Upper lobe of left lung (tissue), 4 donors: Measurements from ENCODE around the gene CTDSPL2.

Source experiments
- EP300 ChIP-seq, 4 donors: sonication (generic); formaldehyde crosslinking; IDR thresholded peaks; one replicate each; pipeline ENCODE4 v1.5.1; 2017; ENCODE audit warnings: antibody characterized with exemption in 4 of 4, control low read depth in 2 of 4
- POLR2A ChIP-seq, 4 donors: fragments of 450-650 bp; IDR thresholded peaks; one replicate each; pipeline ENCODE4 v1.5.1; 2016 to 2017; ENCODE audit warnings: antibody characterized with exemption in 4 of 4, mild to moderate bottlenecking in 2 of 4
- TF ChIP-seq, protein P1 (sequence below), 6 experiments: fragments of 450-650 bp in 4 of 6; fragments of 200-600 bp in 2 of 6; sonication (generic) in 2 of 6; IDR thresholded peaks; one replicate each; pipeline ENCODE4 v1.5.1; 2016 to 2019; ENCODE audit warnings: antibody characterized with exemption in 6 of 6

DNA sequence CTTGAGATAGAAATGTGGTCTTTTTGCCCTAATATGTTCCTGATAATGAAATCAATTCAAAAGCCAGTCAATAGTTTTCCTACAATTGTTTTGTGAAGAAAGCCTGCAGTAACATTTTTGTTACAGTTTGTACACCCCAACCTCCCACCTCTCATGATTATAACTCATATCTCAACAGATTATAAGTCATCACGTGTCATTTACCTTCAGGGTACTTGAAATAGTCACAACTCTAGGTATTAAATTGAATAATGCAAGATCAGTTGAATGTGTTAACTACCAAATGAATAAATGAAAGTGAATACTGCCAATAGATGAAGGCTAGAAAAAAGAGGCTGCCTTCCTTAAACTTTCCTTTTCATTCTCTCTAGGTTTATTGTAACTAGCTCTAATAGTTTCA is 32.9 kb upstream of the CTDSPL2 start:
- TF ChIP-seq, protein P1, sequence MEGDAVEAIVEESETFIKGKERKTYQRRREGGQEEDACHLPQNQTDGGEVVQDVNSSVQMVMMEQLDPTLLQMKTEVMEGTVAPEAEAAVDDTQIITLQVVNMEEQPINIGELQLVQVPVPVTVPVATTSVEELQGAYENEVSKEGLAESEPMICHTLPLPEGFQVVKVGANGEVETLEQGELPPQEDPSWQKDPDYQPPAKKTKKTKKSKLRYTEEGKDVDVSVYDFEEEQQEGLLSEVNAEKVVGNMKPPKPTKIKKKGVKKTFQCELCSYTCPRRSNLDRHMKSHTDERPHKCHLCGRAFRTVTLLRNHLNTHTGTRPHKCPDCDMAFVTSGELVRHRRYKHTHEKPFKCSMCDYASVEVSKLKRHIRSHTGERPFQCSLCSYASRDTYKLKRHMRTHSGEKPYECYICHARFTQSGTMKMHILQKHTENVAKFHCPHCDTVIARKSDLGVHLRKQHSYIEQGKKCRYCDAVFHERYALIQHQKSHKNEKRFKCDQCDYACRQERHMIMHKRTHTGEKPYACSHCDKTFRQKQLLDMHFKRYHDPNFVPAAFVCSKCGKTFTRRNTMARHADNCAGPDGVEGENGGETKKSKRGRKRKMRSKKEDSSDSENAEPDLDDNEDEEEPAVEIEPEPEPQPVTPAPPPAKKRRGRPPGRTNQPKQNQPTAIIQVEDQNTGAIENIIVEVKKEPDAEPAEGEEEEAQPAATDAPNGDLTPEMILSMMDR (IDR thresholded peaks at IDR 0.05), result no peak
- TF ChIP-seq POLR2A (IDR thresholded peaks at IDR 0.05) (no peak), EP300 (IDR thresholded peaks at IDR 0.05) (no peak)
